HUES6 (cell line): ENCODE data around the gene PPP2R2B.

ENCODE experiments used
- H3K27ac ChIP-seq: 2 replicates; pipeline ENCODE4 v1.7.0; 2013; ENCODE audit warnings: low read depth, mild to moderate bottlenecking, low read length, inconsistent platforms
- H3K27me3 ChIP-seq: 2 replicates; pipeline ENCODE4 v1.6.1; 2013; ENCODE audit warnings: low read length; ENCODE audit not compliant: control insufficient read depth, insufficient read depth
- H3K36me3 ChIP-seq: 2 replicates; pipeline ENCODE4 v1.6.1; 2013; ENCODE audit warnings: low read length; ENCODE audit not compliant: control insufficient read depth, insufficient read depth
- H3K4me1 ChIP-seq: 2 replicates; pipeline ENCODE4 v1.6.1; 2013; ENCODE audit warnings: low read length; ENCODE audit not compliant: control insufficient read depth, insufficient read depth
- H3K4me3 ChIP-seq: 2 replicates; pipeline ENCODE4 v1.5.1; 2013; ENCODE audit warnings: low read depth, low read length
- H3K9ac ChIP-seq: one replicate; pipeline ENCODE4 v1.6.1; 2013; ENCODE audit warnings: mild to moderate bottlenecking, low read length
- H3K9me3 ChIP-seq: 2 replicates; pipeline ENCODE4 v1.6.1; 2013; ENCODE audit warnings: low read depth, low read length; ENCODE audit not compliant: control insufficient read depth, insufficient read depth

PPP2R2B gene

GRCh38 chr5:146672866-146673265 is 205.7 kb downstream of the PPP2R2B start:
- Histone ChIP-seq H3K4me1 (peaks cover 15% of the 10 kb centered on the region), H3K4me3 (no peak overlapping the region), H3K36me3 (no peaks in the 10 kb centered on the region), H3K27ac (no peak overlapping the region), H3K27me3 (no peaks in the 10 kb centered on the region), H3K9ac (no peak overlapping the region), H3K9me3 (no peaks in the 10 kb centered on the region)

- Histone ChIP-seq H3K9me3 (no peaks in the 10 kb centered on the region), H3K9ac (no peak overlapping the region), H3K4me1 (peaks cover 15% of the 10 kb centered on the region), H3K27ac (peak overlapping the region; percentile 17; the same call in 1 of the 2 replicates), H3K36me3 (no peaks in the 10 kb centered on the region), H3K27me3 (no peaks in the 10 kb centered on the region), H3K4me3 (no peak overlapping the region)
These were observed 206.8 kb downstream of the PPP2R2B start for GRCh38 chr5:146671561-146672295.

- Histone ChIP-seq H3K4me1 (peaks cover 15% of the 10 kb centered on the region), H3K9me3 (no peaks in the 10 kb centered on the region), H3K27ac (no peak overlapping the region), H3K36me3 (no peaks in the 10 kb centered on the region), H3K27me3 (no peaks in the 10 kb centered on the region), H3K4me3 (no peak overlapping the region), H3K9ac (no peak overlapping the region)
These were observed 208.9 kb downstream of the PPP2R2B start for GRCh38 chr5:146669656-146670055.

DNA sequence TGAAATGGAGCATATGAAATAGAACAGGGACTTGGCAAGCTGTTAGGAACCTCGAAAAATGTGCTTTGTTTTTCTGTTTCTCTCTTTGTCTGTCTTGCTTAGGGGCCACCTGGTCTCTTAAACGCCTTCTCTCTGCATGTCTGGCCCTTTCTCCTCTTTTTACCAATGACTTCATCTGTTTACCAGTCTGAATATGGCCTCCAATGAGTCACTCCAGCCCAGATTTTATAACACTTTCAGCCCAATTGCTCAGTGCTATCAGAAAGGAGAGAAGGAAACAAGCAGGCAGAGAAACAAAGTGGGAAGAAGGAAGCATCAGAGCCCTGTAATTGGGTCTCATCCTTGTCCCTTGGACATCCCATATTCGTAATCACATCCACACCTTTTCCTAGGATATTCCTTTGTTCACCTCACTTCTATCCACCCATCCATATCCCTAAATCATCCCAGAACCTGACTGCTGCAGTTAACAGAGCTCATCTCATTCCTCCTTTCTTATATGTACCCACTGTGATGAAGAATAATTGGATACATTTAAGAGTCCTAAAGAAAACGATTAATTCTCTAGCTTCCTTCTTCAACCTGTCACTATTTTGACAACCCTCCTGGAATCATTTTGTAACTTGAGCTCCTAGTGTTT is 210.8 kb downstream of the PPP2R2B start:
- Histone ChIP-seq H3K4me1 (peaks cover 15% of the 10 kb centered on the region), H3K27ac (no peak overlapping the region), H3K4me3 (no peak overlapping the region), H3K36me3 (no peaks in the 10 kb centered on the region), H3K9ac (no peak overlapping the region), H3K9me3 (no peaks in the 10 kb centered on the region), H3K27me3 (no peaks in the 10 kb centered on the region)

GRCh38 chr5:146662229-146662628 is 216.3 kb downstream of the PPP2R2B start:
- H3K9ac ChIP-seq: no peak overlapping the region
- no peaks in the 10 kb centered on the region for H3K36me3 ChIP-seq
- no peak overlapping the region for H3K4me3 ChIP-seq
- H3K9me3 ChIP-seq: no peaks in the 10 kb centered on the region
- H3K4me1 ChIP-seq: peaks cover 11% of the 10 kb centered on the region; the same call in 1 of the 2 replicates
- H3K27ac ChIP-seq: no peak overlapping the region
- no peaks in the 10 kb centered on the region for H3K27me3 ChIP-seq

- Histone ChIP-seq H3K4me3 (no peak overlapping the region), H3K9me3 (no peaks in the 10 kb centered on the region), H3K27me3 (no peaks in the 10 kb centered on the region), H3K9ac (no peak overlapping the region), H3K36me3 (no peaks in the 10 kb centered on the region), H3K27ac (no peak overlapping the region), H3K4me1 (peaks cover 11% of the 10 kb centered on the region; the same call in 1 of the 2 replicates)
These were observed 218.1 kb downstream of the PPP2R2B start for GRCh38 chr5:146660376-146660960.

DNA sequence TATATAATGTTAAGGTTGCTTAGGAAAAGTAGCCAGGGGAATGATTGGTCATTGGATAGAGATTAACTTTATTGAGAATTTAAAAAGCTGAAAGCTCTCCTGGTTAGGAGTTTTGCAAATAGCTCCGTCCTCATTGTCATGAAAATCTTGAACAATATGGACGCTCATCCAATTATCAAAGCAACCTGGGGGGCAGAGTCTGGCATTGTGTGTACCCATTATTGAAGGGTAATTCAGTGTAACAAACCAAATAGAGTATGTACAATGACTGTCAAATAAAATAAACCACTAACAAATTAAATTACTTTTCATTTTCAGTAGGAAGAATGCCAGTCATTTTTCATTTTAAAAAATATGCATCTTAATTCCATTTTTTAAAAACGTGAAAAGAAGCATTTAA is 218.6 kb downstream of the PPP2R2B start:
- H3K36me3 ChIP-seq: no peaks in the 10 kb centered on the region
- H3K4me1 ChIP-seq: peaks cover 11% of the 10 kb centered on the region; the same call in 1 of the 2 replicates
- no peaks in the 10 kb centered on the region for H3K27me3 ChIP-seq
- H3K27ac ChIP-seq: no peak overlapping the region
- H3K9ac ChIP-seq: no peak overlapping the region
- H3K9me3 ChIP-seq: no peaks in the 10 kb centered on the region
- no peak overlapping the region for H3K4me3 ChIP-seq

- no peak overlapping the region for H3K4me3 ChIP-seq
- no peaks in the 10 kb centered on the region for H3K9me3 ChIP-seq
- H3K27me3 ChIP-seq: no peaks in the 10 kb centered on the region
- H3K27ac ChIP-seq: no peak overlapping the region
- no peaks in the 10 kb centered on the region for H3K36me3 ChIP-seq
- no peak overlapping the region for H3K9ac ChIP-seq
- peaks cover 11% of the 10 kb centered on the region; the same call in 1 of the 2 replicates for H3K4me1 ChIP-seq
These were observed 221.9 kb downstream of the PPP2R2B start for GRCh38 chr5:146656703-146657102.

DNA sequence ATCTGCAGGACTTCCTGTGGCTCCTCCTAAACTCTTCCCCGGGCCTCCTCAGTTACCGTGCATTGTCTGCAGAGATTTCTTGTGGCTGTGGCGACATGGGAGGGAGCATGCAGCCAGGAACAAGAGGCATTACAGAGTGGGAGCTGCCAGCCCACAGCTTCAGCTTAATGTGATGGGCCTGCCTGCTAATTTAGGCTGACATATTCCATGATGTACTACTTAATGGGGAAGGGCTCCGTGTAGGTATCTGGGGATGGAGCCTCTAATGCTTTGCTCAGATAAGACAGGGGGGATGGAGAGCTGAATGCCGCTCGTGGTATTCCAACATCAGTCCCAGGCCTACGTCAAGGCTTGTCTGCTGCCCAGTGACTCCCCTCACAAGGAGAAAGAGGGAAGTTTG is 225.0 kb downstream of the PPP2R2B start:
- Histone ChIP-seq H3K27ac (no peak overlapping the region), H3K4me1 (no peaks in the 10 kb centered on the region), H3K9ac (no peak overlapping the region), H3K4me3 (no peak overlapping the region), H3K9me3 (no peaks in the 10 kb centered on the region), H3K27me3 (no peaks in the 10 kb centered on the region), H3K36me3 (no peaks in the 10 kb centered on the region; the same call in 1 of the 2 replicates)

DNA sequence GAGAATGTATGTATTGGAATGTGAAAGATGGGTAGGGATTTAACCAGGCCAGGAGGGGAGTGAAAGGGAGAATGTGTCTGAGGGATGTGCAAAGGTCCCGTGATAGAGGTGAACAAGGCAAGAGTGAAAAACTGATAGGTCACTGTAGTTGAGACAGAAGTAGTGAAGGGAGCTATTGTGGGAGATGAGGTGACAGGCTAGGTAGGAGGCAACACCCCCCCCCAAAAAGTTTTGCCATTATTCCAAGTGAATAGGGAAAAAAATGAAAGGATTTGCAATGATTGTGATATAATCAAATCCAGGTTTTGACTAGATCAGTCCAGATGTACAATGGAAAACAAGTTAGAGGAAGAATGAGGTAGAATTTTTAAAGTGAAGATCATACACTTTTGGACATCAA is 226.0 kb downstream of the PPP2R2B start:
- H3K36me3 ChIP-seq: no peaks in the 10 kb centered on the region; the same call in 1 of the 2 replicates
- H3K4me1 ChIP-seq: no peaks in the 10 kb centered on the region
- no peak overlapping the region for H3K9ac ChIP-seq
- no peak overlapping the region for H3K27ac ChIP-seq
- no peaks in the 10 kb centered on the region for H3K27me3 ChIP-seq
- H3K9me3 ChIP-seq: no peaks in the 10 kb centered on the region
- no peak overlapping the region for H3K4me3 ChIP-seq

DNA sequence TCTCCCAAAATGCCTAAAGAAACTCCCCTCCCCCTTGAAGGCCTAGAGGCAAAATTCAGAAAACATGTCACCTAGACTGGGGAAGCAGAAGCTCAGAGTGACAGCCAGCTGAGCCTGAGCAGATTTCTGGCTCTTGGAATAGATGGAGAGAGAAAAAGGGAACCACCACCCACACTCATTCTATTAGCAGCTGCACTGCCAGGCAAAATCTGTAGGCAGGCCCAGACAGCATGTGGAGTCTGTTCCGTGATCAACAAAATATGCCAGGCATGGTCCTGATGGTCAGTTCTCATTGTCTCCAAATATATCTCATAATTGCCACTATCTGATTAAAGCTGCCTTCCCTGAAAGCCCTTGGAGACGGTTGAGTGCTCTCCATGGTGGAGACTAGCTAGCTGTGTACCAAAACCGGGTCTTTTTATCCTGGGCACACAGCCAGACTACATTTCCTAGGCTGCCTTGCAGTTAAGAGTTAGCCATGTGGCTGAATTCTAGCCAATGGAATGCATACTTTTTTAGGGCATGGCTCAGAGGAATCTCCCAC is 230.8 kb downstream of the PPP2R2B start:
- H3K9ac ChIP-seq: no peak overlapping the region
- no peaks in the 10 kb centered on the region for H3K4me1 ChIP-seq
- no peak overlapping the region for H3K4me3 ChIP-seq
- H3K27me3 ChIP-seq: no peaks in the 10 kb centered on the region
- no peaks in the 10 kb centered on the region for H3K9me3 ChIP-seq
- H3K27ac ChIP-seq: no peak overlapping the region
- no peaks in the 10 kb centered on the region; the same call in 1 of the 2 replicates for H3K36me3 ChIP-seq
